GM18520 (cell line): ENCODE data around the gene IL17REL.

Experiments used
- ATAC-seq: cut with Tn5 transposase; IDR thresholded peaks from one replicate; pipeline ENCODE4 v1.9.1; 2021; ENCODE audit not compliant: unreplicated experiment

The IL17REL gene

GRCh38 chr22:49969751-49970527 is 42.6 kb downstream of the IL17REL start:
- no peak for ATAC-seq

GRCh38 chr22:49968831-49969661 is 43.5 kb downstream of the IL17REL start:
- no peak for ATAC-seq

GRCh38 chr22:49968313-49968830 is 44.2 kb downstream of the IL17REL start:
- no peak for ATAC-seq

GRCh38 chr22:49967706-49968208 is 44.8 kb downstream of the IL17REL start:
- ATAC-seq = no peak

GRCh38 chr22:49966774-49967705 is 45.5 kb downstream of the IL17REL start:
- no peak for ATAC-seq

GRCh38 chr22:49966041-49966773 is 46.4 kb downstream of the IL17REL start:
- no peak for ATAC-seq

- no peak for ATAC-seq
Observed at GRCh38 chr22:49965091-49966040, 47.2 kb downstream of the IL17REL start.

- no peak for ATAC-seq
Observed at GRCh38 chr22:49964136-49965090, 48.2 kb downstream of the IL17REL start.

GRCh38 chr22:49963647-49964026 is 48.9 kb downstream of the IL17REL start:
- no peak for ATAC-seq

GRCh38 chr22:49962751-49963646 is 49.6 kb downstream of the IL17REL start:
- no peak for ATAC-seq

GRCh38 chr22:49962012-49962750 is 50.4 kb downstream of the IL17REL start:
- no peak for ATAC-seq

GRCh38 chr22:49961601-49962011 is 51.0 kb downstream of the IL17REL start:
- no peak for ATAC-seq

- no peak for ATAC-seq
Observed at GRCh38 chr22:49961005-49961600, 51.5 kb downstream of the IL17REL start.

- ATAC-seq = peak; percentile 53
Observed at GRCh38 chr22:49960159-49961004, 52.2 kb downstream of the IL17REL start, which contains the start of gene PIM3. PIM3 (plus strand) TSS chr22:49960772; CDS start chr22:49960948, 176 bp downstream.

GRCh38 chr22:49959782-49960158 is 52.8 kb downstream of the IL17REL start:
- ATAC-seq = no peak
